GM21786 (cell line): ENCODE data around the gene CCDC97.
A peak's percentile ranks its signal among the peaks of the same experiment; 100 is the strongest.

Source experiments
- ATAC-seq: cut with Tn5 transposase; IDR thresholded peaks from one replicate; pipeline ENCODE4 v1.9.1; 2021; ENCODE audit not compliant: unreplicated experiment

CCDC97 gene

GRCh38 chr19:41297628-41298347 is 12.2 kb upstream of the CCDC97 start:
- ATAC-seq = peak; percentile 71

- no peak for ATAC-seq
Observed at GRCh38 chr19:41298348-41298964, 11.5 kb upstream of the CCDC97 start.

GRCh38 chr19:41299046-41299754 is 10.8 kb upstream of the CCDC97 start:
- ATAC-seq = no peak

GRCh38 chr19:41299755-41300089 is 10.2 kb upstream of the CCDC97 start:
- ATAC-seq = no peak

GRCh38 chr19:41300555-41300954 is 9.4 kb upstream of the CCDC97 start:
- ATAC-seq = no peak

GRCh38 chr19:41302624-41303351 is 7.2 kb upstream of the CCDC97 start:
- ATAC-seq = no peak

- ATAC-seq = no peak
Observed at GRCh38 chr19:41303954-41304353, 6.0 kb upstream of the CCDC97 start.

- ATAC-seq = no peak
Observed at GRCh38 chr19:41304706-41305483, 5.1 kb upstream of the CCDC97 start.

GRCh38 chr19:41305927-41306793 is 3.8 kb upstream of the CCDC97 start:
- no peak for ATAC-seq

- ATAC-seq = no peak
Observed at GRCh38 chr19:41307090-41307875, 2.7 kb upstream of the CCDC97 start.

GRCh38 chr19:41307954-41308449 is 2.0 kb upstream of the CCDC97 start:
- no peak for ATAC-seq

GRCh38 chr19:41308450-41309179 is 1.4 kb upstream of the CCDC97 start:
- ATAC-seq = peak; percentile 49

GRCh38 chr19:41309180-41310032 is 566 bp upstream of the CCDC97 start:
- ATAC-seq = no peak

GRCh38 chr19:41311072-41311471 is 1.1 kb downstream of the CCDC97 start:
- no peak for ATAC-seq

- no peak for ATAC-seq
Observed at GRCh38 chr19:41311613-41312012, 1.6 kb downstream of the CCDC97 start.

- ATAC-seq = no peak
Observed at GRCh38 chr19:41316306-41316920, 6.4 kb downstream of the CCDC97 start.
